A549 (cell line): Measurements from ENCODE around the gene BZW2. TPM values are rescaled to one million over a fixed set of nuclear protein-coding genes. Genes with fewer than 3 reads are reported as not detected.

Experiments
- ATAC-seq, 2 experiments: fragments of 200-7000 bp in 1 of 2; fragments of >200 bp in 1 of 2; cut with Nextera tagmentation in 1 of 2; cut with Tn5 transposase in 1 of 2; 3 replicates each; pipeline versions ENCODE4 v1.8.0 to v1.9.1; 2018 to 2020; ENCODE audit warnings: mild to moderate bottlenecking in 1 of 2, moderate library complexity in 1 of 2
- CTCF ChIA-PET: fragments of 300-600 bp; sonication (Branson Sonifier 250); formaldehyde crosslinking; extraction: SDS; loops from one replicate; lab custom pipeline; 2021; ENCODE audit warnings: antibody characterized with exemption, inconsistent platforms; lab: Yijun Ruan, JAX
- POLR2A ChIA-PET: fragments of 350-600 bp; formaldehyde crosslinking; extraction: SDS; loops from one replicate; lab custom pipeline; 2021; ENCODE audit warnings: antibody characterized with exemption, inconsistent platforms; lab: Yijun Ruan, JAX
- DNase-seq, 2 experiments: peaks; one replicate each; pipeline versions ENCODE4 v3.0.0 to v3.0.0-alpha.2; 2011 to 2016; ENCODE audit warnings: low read depth in 1 of 2, low spot score in 1 of 2
- FAIRE-seq: peaks from 2 replicates; lab custom pipeline; 2011; peaks lifted over from hg19 to GRCh38; lab: Jason Lieb, UNC
- H3K27ac ChIP-seq, 2 experiments: fragments of >200 bp; sonication (Bioruptor Twin); formaldehyde crosslinking; 3 replicates each; pipeline ENCODE4 v1.5.1; 2016 to 2017
- H3K4me1 ChIP-seq: fragments of >200 bp; sonication (Bioruptor Twin); formaldehyde crosslinking; 3 replicates; pipeline ENCODE4 v1.6.1; 2016
- H3K4me2 ChIP-seq: fragments of >200 bp; sonication (Bioruptor Twin); formaldehyde crosslinking; 3 replicates; pipeline ENCODE4 v1.6.1; 2016
- H3K4me3 ChIP-seq: fragments of >200 bp; sonication (Bioruptor Twin); formaldehyde crosslinking; 3 replicates; pipeline ENCODE4 v1.5.1; 2016
- H3K9me3 ChIP-seq: fragments of >200 bp; sonication (Bioruptor Twin); formaldehyde crosslinking; 3 replicates; pipeline ENCODE4 v1.6.1; 2016
- CBX2 ChIP-seq: fragments of 200-600 bp; sonication (generic); IDR thresholded peaks from 2 replicates; pipeline ENCODE4 v1.6.1; 2016; ENCODE audit warnings: low read depth, mild to moderate bottlenecking, borderline replicate concordance
- CEBPB ChIP-seq, 2 experiments: fragments of >200 bp in 1 of 2; sonication (Bioruptor Twin) in 1 of 2; formaldehyde crosslinking in 1 of 2; IDR thresholded peaks; 2 replicates each; pipeline ENCODE4 v1.6.1; 2012 to 2016
- EHF ChIP-seq: fragments of 250-450 bp; sonication (Bioruptor Pico); IDR thresholded peaks from 2 replicates; pipeline ENCODE4 v1.5.0; 2020; ENCODE audit warnings: mild to moderate bottlenecking
- FOSL2 ChIP-seq, 2 experiments: fragments of 450-650 bp in 1 of 2; fragments of >200 bp in 1 of 2; sonication (Bioruptor Twin) in 1 of 2; formaldehyde crosslinking; IDR thresholded peaks; 2 replicates each; pipeline versions ENCODE4 v1.5.0 to v1.6.1; 2016 to 2020; ENCODE audit warnings: mild to moderate bottlenecking in 1 of 2, moderate library complexity in 1 of 2
- FOXS1 ChIP-seq: fragments of 250-450 bp; sonication (Bioruptor Pico); IDR thresholded peaks from 2 replicates; pipeline ENCODE4 v1.5.0; 2020; ENCODE audit warnings: mild to moderate bottlenecking, moderate library complexity
- GATA3 ChIP-seq: IDR thresholded peaks from 2 replicates; pipeline ENCODE4 v1.6.1; 2012; ENCODE audit warnings: borderline replicate concordance
- HOXB13 ChIP-seq: fragments of 250-450 bp; sonication (Bioruptor Pico); IDR thresholded peaks from 2 replicates; pipeline ENCODE4 v1.5.0; 2020; ENCODE audit warnings: low read depth, mild to moderate bottlenecking, moderate library complexity
- KDM5A ChIP-seq: fragments of 200-600 bp; sonication (generic); IDR thresholded peaks from 2 replicates; pipeline ENCODE4 v1.6.1; 2016; ENCODE audit warnings: antibody characterized with exemption, mild to moderate bottlenecking
- POLR2A ChIP-seq: IDR thresholded peaks from 2 replicates; pipeline ENCODE4 v1.6.1; 2012; ENCODE audit warnings: mild to moderate bottlenecking, low read length
- RAD21 ChIP-seq, 2 experiments: fragments of >200 bp in 1 of 2; sonication (Bioruptor Twin) in 1 of 2; formaldehyde crosslinking in 1 of 2; IDR thresholded peaks in 1 of 2; conservative IDR thresholded peaks in 1 of 2; 2 replicates in 1 of 2; 3 replicates in 1 of 2; pipeline ENCODE4 v1.6.1; 2012 to 2018; ENCODE audit warnings: inconsistent platforms in 1 of 2
- ZC3H11A ChIP-seq: fragments of 450-650 bp; IDR thresholded peaks from 2 replicates; pipeline ENCODE4 v1.6.1; 2014; ENCODE audit warnings: antibody characterized with exemption, mild to moderate bottlenecking
- WGBS: methylation state at CpG from one replicate; pipeline ENCODE4 v1.1.6; 2017; ENCODE audit errors: missing lambda C conversion rate; 5-methylcytosine and 5-hydroxymethylcytosine counted together
- polyA plus RNA-seq, 4 experiments: library from polyadenylated mRNA; depleted of rRNA in 3 of 4; stranded (reverse); fragments of >200 nt; fragmentation: RNase III in 1 of 4; extraction: RNeasy Plus Mini Kit Qiagen cat#74134 plus additional on column Dnase treatment in 1 of 4; gene quantifications; 2 replicates in 3 of 4; 3 replicates in 1 of 4; pipeline ENCODE4 v1.2.3, GENCODE V29; 2011 to 2017
- TF ChIP-seq, protein P1 (sequence below): fragments of >200 bp; sonication (Bioruptor Twin); formaldehyde crosslinking; IDR thresholded peaks from 2 replicates; pipeline ENCODE4 v1.6.1; 2016

Gene BZW2
- polyA plus RNA-seq, 2 of the 4 experiments (the other 2 are of a cell fraction) = 72.4 to 101 TPM

DNA sequence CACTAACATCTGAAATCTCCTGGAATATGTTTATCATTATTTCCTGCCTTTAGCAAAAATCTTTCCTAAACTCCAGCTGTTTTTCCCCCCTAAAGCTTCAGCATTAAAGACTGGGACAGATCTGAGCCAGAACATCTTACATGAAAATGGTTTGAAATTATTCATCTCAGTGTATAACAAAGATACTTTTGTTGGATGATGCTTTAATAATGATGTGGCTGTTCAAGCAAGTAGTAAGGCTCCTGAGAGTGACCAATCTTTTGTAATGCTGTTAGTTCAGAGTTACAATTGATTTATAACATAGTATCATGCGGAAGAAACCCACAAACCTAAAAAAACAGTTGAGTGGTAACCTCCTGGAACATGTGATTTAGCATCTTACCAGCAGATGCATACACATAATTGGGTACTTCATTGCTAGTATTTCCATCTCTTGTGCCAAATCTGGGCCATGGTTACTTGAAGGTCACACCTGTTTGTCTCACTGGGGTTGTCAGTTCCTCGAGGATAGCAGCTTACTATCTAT lies 1.5 kb downstream of the BZW2 start:
- TF ChIP-seq CEBPB (IDR thresholded peaks at IDR 0.05) = no peak
- TF ChIP-seq HOXB13 (CRISPR knock-in tag) = no peak
- no peak for TF ChIP-seq FOSL2 (IDR thresholded peaks at IDR 0.05)
- TF ChIP-seq FOSL2 (CRISPR knock-in tag; IDR thresholded peaks at IDR 0.05) = no peak
- TF ChIP-seq EHF = no peak
- Histone ChIP-seq H3K27ac (peak overlapping the region in 1 of 2 experiments; percentile 96; a peak in 2 of 6 replicates), H3K9me3 (no peaks in the 10 kb centered on the region), H3K4me1 (peaks cover 53% of the 10 kb centered on the region), H3K4me3 (peak overlapping the region; percentile 87), H3K4me2 (peak overlapping the region; percentile 84)
- POLR2A ChIA-PET = interaction anchor here (1.2 to 2.5 kb wide), 2 partner anchors 21 to 227 kb away, joined by 8 to 11 read pairs; partner anchors contain the start of gene CRPPA
- no peak for DNase-seq
- CTCF ChIA-PET = no interaction called here
- 43% methylated on average over 2 of the region's 2 CpGs for WGBS
- no peak for FAIRE-seq
- no peak for ATAC-seq

GRCh38 chr7:16648551-16648950 lies 2.6 kb downstream of the BZW2 start:
- FAIRE-seq (no peak), ATAC-seq (no peak)
- CTCF ChIA-PET = no interaction called here

DNA sequence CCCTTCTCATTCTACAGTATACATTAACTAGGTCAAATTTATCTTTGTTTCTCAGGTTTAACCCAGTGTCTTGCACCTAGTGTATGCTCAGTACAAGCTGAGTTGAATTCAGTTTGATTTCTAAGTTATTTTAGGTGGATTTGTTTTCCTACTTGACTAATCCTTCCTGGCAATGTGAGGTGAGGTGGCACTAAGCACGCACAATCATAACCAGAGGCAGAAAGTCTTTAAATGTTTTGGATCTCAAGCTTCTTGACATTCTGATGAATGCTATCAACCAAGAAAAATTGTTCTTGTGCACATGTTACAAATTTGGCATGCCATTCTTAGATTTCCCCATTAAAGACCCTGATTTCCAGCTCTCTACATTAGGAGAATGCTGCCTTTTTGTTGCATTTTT lies 3.2 kb downstream of the BZW2 start:
- peak overlapping the region; percentile 6 to 39; a peak in 2 of 6 replicates for H3K27ac ChIP-seq
- no peak for ATAC-seq

More at GRCh38 chr7:16648551-16648950, 2.6 kb downstream of the BZW2 start:
- H3K4me3 ChIP-seq = peak overlapping the region; percentile 6; the same call in 2 of the 3 replicates
- POLR2A ChIA-PET = interaction anchor here (1.2 kb wide), 1 partner anchor 19 kb away, joined by 8 read pairs; no protein-coding TSS in a partner anchor
- 16% methylated on average over 1 of the region's 1 CpG for WGBS
- H3K9me3 ChIP-seq = no peaks in the 10 kb centered on the region
- no peak for DNase-seq
- TF ChIP-seq KDM5A = no peak
- TF ChIP-seq ZC3H11A = no peak
- TF ChIP-seq, protein P1, sequence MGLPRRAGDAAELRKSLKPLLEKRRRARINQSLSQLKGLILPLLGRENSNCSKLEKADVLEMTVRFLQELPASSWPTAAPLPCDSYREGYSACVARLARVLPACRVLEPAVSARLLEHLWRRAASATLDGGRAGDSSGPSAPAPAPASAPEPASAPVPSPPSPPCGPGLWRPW = no peak
- no peak for TF ChIP-seq CBX2
- no peak for TF ChIP-seq HOXB13 (CRISPR knock-in tag)
- TF ChIP-seq, all 56 proteins: peak for 0
- peak overlapping the region in 1 of 2 experiments; percentile 39; a peak in 3 of 6 replicates for H3K27ac ChIP-seq
- peak overlapping the region; percentile 84 for H3K4me2 ChIP-seq
- peaks cover 53% of the 10 kb centered on the region for H3K4me1 ChIP-seq

GRCh38 chr7:16650266-16650665 lies 4.3 kb downstream of the BZW2 start:
- POLR2A ChIA-PET = no interaction called here
- CTCF ChIA-PET = interaction anchor here (1.9 kb wide), 1 partner anchor 10 kb away, joined by 5 read pairs; no protein-coding TSS in a partner anchor
- no peak overlapping the region for H3K4me3 ChIP-seq
- DNase-seq (no peak), FAIRE-seq (no peak), ATAC-seq (no peak)
- H3K27ac ChIP-seq = peak overlapping the region in 1 of 2 experiments; percentile 7; a peak in 1 of 6 replicates
- no peaks in the 10 kb centered on the region for H3K9me3 ChIP-seq
- no peak for TF ChIP-seq RAD21 (conservative IDR thresholded peaks at IDR 0.05 in 1 of 2, IDR thresholded peaks at IDR 0.05 in 1 of 2)
- TF ChIP-seq FOXS1 (CRISPR knock-in tag) = no peak
- TF ChIP-seq, protein P1 = no peak
- H3K4me1 ChIP-seq = peaks cover 56% of the 10 kb centered on the region
- 46% methylated on average over 2 of the region's 2 CpGs for WGBS
- peak overlapping the region; percentile 84 for H3K4me2 ChIP-seq

More for the DNA sequence above, 3.2 kb downstream of the BZW2 start:
- ChIA-PET CTCF (no interaction called here), POLR2A (no interaction called here)
- TF ChIP-seq GATA3 (no peak), POLR2A (no peak)
- Histone ChIP-seq H3K4me3 (peak overlapping the region; percentile 6; the same call in 2 of the 3 replicates), H3K9me3 (no peaks in the 10 kb centered on the region), H3K4me2 (peak overlapping the region; percentile 84), H3K4me1 (peaks cover 47% of the 10 kb centered on the region)
- WGBS = 7% methylated on average over 1 of the region's 1 CpG
- FAIRE-seq = no peak
- no peak for DNase-seq

DNA sequence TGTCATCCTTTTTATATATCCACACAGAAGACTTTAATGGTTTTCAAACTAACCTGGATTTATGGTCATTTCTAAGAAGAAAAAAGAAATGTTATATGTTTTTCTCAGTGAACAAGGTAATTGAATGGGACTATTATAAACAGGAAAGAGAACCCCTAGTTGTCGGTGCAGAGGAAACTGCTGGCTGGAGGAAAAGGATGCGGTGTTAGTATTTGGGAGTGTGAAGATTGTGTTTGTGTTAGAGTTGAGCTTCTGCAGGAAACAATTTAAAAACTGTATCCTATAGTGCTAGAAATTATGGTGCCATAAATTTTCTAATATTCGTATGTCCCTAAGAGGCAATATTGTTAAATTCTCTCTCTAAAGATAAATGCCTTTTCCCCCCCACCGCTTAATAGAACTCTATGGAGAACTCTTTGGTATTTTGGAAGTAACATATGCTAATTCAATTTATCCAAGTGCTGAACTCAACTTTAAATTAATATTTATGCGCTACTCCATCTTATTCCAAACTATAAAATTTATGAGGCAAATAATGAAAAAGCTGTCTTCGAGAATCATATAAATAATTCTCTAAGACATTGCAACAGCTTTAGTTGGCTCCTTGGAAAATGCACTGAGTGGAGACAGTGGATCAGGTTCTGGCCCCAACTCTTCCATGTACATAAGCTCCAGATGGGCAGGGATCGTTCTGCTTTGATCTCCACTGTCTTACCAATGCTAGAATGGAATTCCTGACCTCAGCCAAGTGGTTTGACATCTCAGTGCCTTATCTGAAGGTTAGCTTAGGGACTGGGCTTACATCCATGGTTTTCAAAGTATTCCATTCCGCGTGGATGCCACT lies 5.6 kb downstream of the BZW2 start:
- no peak for TF ChIP-seq POLR2A
- no peak for FAIRE-seq
- Histone ChIP-seq H3K4me2 (no peak overlapping the region), H3K4me3 (no peak overlapping the region), H3K27ac (no peak overlapping the region), H3K9me3 (no peaks in the 10 kb centered on the region), H3K4me1 (peaks cover 64% of the 10 kb centered on the region)
- ChIA-PET CTCF (interaction anchor here (1.4 to 1.9 kb wide), 2 partner anchors 9 to 13 kb away, joined by 5 to 8 read pairs; no protein-coding TSS in a partner anchor), POLR2A (no interaction called here)
- DNase-seq = no peak
- WGBS = 90% methylated on average over 9 of the region's 9 CpGs
- no peak for ATAC-seq
